ENCODE measurements around the gene PLA2G15. TPM values are rescaled to one million over a fixed set of nuclear protein-coding genes. Genes with fewer than 3 reads are reported as not detected.
"Not testable (repeated sequence)": the region's sequence is repeated elsewhere in the genome, so short reads cannot be mapped to it uniquely, and the experiment has no call there.

PLA2G15 gene
- total RNA-seq, 3 donors from 2014 or later = 13.2 to 14.2 (median 13.5) TPM

DNA sequence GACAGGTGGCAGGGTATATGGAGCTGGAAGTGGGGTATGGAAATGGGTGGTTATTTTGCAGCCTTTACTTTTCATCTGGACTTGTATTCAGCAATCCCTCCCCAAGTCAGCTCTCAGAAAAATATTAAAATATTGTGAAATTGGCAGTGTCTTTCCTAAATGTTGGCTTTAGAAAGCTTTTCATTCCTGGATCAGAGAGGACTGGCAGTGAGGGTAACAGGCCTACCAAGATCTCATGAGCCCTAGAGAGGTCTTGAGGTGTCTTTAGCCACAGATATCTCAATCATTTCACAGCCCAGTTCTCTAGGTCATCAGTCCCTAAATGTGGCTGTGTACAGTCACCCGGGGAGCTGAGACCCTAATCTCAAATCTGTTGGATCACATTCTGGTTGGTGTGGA is 43.1 kb downstream of the PLA2G15 start:
- TF ChIP-seq, protein P1, sequence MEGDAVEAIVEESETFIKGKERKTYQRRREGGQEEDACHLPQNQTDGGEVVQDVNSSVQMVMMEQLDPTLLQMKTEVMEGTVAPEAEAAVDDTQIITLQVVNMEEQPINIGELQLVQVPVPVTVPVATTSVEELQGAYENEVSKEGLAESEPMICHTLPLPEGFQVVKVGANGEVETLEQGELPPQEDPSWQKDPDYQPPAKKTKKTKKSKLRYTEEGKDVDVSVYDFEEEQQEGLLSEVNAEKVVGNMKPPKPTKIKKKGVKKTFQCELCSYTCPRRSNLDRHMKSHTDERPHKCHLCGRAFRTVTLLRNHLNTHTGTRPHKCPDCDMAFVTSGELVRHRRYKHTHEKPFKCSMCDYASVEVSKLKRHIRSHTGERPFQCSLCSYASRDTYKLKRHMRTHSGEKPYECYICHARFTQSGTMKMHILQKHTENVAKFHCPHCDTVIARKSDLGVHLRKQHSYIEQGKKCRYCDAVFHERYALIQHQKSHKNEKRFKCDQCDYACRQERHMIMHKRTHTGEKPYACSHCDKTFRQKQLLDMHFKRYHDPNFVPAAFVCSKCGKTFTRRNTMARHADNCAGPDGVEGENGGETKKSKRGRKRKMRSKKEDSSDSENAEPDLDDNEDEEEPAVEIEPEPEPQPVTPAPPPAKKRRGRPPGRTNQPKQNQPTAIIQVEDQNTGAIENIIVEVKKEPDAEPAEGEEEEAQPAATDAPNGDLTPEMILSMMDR (IDR thresholded peaks at IDR 0.05) = no peak
- ATAC-seq (no peak), DNase-seq (no peak)
- H3K4me3 ChIP-seq = no peak overlapping the region
- intact Hi-C loops (cut with DNase I, micrococcal nuclease) = no loop called here
- no peaks in the 10 kb centered on the region for H3K9me3 ChIP-seq
- H3K4me1 ChIP-seq (ENCODE audit: low read depth) = peaks cover 12% of the 10 kb centered on the region
- no peaks in the 10 kb centered on the region for H3K36me3 ChIP-seq (ENCODE audit: low read depth)

DNA sequence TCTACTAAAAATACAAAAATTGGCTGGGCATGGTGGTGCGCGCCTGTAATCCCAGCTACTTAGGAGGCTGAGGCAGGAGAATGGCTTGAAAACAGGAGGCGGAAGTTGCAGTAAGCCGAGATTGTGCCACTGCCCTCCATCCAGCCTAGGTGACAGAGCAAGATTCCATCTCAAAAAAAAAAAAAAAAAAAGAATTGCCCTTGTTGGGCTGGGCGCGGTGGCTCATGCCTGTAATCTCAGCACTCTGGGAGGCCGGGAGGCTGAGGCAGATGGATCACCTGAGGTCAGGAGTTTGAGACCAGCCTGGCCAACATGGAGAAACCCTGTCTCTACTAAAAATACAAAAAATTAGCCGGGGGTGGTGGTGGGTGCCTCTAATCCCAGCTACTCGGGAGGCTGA is 43.6 kb downstream of the PLA2G15 start:
- H3K4me3 ChIP-seq; ATAC-seq; H3K9me3 ChIP-seq; DNase-seq; intact Hi-C loops (cut with DNase I, micrococcal nuclease); H3K36me3 ChIP-seq (ENCODE audit: low read depth): not testable (repeated sequence)
- peaks cover 12% of the 10 kb centered on the region for H3K4me1 ChIP-seq (ENCODE audit: low read depth)

DNA sequence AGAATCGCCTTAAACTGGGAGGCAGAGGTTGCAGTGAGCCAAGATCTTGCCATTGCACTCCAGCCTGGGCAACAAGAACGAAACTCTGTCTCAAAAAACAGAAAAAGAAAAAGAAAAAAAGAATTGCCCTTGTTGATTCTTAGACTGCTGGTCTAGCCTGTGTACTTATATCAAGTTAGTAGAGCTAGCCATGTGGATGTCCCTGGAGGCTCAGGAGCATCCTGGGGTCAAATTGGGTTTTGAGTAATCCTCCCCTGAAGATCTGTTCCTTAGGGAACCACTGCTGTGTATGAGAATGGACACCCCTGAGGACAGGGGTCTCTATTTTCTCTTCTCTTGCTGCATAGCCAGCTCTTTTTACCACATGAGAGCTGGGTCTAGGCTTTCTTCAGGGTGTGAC is 44.0 kb downstream of the PLA2G15 start:
- H3K9me3 ChIP-seq = no peaks in the 10 kb centered on the region
- intact Hi-C loops (cut with DNase I, micrococcal nuclease) = no loop called here
- no peaks in the 10 kb centered on the region for H3K36me3 ChIP-seq (ENCODE audit: low read depth)
- no peak for DNase-seq
- TF ChIP-seq, protein P1 (IDR thresholded peaks at IDR 0.05) = no peak
- no peak for ATAC-seq
- peaks cover 12% of the 10 kb centered on the region for H3K4me1 ChIP-seq (ENCODE audit: low read depth)
- H3K4me3 ChIP-seq = no peak overlapping the region

DNA sequence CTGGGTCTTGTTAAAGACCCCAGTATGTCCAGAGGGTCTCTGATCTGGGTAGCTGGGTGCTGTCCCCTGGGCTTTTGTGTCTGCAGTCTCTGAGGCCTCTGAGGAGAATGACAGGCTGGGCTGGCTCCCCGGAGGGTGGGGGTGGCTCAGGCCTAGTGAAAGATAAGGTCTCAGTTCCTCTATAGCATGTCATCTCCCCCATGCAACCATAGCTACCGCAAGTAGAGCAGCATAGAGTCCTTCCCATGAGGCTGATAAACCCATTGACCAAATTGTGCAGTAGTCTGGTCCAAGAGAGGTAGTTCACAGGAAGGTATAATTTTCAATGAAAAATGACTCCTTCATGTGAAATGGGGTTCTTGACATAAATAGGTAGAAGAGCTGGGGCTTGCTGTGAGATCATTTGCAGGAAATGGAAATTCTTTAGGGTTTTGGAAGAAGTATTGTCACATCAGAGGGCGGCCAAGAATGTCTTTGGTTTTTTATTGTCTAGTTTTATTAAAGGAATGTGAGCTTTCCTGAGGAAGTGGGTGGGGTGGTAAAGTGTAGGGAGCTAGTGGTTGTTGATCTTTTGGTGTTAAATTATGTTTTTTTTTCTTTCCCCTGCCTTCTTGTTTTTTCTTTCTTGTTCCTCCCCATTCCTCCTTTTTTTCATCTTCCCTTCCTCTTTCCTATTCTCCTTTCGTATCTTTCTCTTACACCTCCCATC is 44.6 kb downstream of the PLA2G15 start:
- intact Hi-C loops (cut with DNase I, micrococcal nuclease) = no loop called here
- no peaks in the 10 kb centered on the region for H3K9me3 ChIP-seq
- DNase-seq = no peak
- peaks cover 12% of the 10 kb centered on the region for H3K4me1 ChIP-seq (ENCODE audit: low read depth)
- TF ChIP-seq, protein P1 (IDR thresholded peaks at IDR 0.05) = no peak
- peak; percentile 57 for ATAC-seq
- no peak overlapping the region for H3K4me3 ChIP-seq
- no peaks in the 10 kb centered on the region for H3K36me3 ChIP-seq (ENCODE audit: low read depth)

DNA sequence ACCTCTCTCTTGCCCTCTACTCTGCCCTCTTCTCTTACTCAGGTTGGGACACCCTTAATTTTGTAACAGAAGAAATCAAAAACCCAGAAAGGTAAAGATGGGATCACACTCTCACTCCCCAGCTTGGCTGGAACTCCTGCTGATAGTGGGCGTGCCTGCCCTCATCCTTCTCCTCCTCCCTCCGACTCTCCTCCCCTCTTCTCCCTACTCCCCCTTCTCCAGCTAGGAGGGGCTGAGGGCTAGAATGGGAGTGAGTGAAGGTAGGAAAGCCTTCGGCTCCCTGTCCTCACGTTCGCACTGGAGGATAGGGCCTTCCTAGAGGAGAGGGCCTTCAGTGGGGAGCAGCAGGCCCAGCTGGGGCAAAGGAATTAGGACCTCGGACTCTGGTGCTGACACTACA is 45.3 kb downstream of the PLA2G15 start:
- Histone ChIP-seq H3K4me1 (ENCODE audit: low read depth) (peaks cover 12% of the 10 kb centered on the region), H3K36me3 (ENCODE audit: low read depth) (no peaks in the 10 kb centered on the region), H3K9me3 (no peaks in the 10 kb centered on the region), H3K4me3 (no peak overlapping the region)
- ATAC-seq = no peak
- DNase-seq = no peak
- intact Hi-C loops (cut with DNase I, micrococcal nuclease) = no loop called here
- TF ChIP-seq, protein P1 (IDR thresholded peaks at IDR 0.05) = no peak

DNA sequence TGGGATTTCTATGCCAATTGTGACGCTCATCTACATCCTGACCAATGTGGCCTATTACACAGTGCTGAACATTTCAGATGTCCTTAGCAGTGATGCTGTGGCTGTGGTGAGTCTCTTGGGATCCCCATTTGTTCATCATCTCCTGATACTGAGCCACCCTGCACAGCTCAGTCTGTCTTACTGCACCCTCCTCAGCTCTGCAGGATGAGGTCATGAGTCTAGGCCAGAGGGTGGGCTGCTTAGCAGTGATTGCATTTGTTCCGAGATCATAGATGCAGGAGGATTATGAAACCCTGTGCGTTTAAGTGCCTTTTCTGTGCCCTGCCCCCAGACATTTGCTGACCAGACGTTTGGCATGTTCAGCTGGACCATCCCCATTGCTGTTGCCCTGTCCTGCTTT is 46.1 kb downstream of the PLA2G15 start:
- H3K9me3 ChIP-seq = no peaks in the 10 kb centered on the region
- H3K4me1 ChIP-seq (ENCODE audit: low read depth) = peaks cover 12% of the 10 kb centered on the region
- TF ChIP-seq, protein P1 (IDR thresholded peaks at IDR 0.05) = no peak
- no peak for ATAC-seq
- intact Hi-C loops (cut with DNase I, micrococcal nuclease) = no loop called here
- no peak for DNase-seq
- H3K36me3 ChIP-seq (ENCODE audit: low read depth) = no peaks in the 10 kb centered on the region
- no peak overlapping the region for H3K4me3 ChIP-seq
